ENCODE results near the gene SYNGR3.
"Not testable (repeated sequence)": the region's sequence is repeated elsewhere in the genome, so short reads cannot be mapped to it uniquely, and the experiment has no call there.

The SYNGR3 gene

DNA sequence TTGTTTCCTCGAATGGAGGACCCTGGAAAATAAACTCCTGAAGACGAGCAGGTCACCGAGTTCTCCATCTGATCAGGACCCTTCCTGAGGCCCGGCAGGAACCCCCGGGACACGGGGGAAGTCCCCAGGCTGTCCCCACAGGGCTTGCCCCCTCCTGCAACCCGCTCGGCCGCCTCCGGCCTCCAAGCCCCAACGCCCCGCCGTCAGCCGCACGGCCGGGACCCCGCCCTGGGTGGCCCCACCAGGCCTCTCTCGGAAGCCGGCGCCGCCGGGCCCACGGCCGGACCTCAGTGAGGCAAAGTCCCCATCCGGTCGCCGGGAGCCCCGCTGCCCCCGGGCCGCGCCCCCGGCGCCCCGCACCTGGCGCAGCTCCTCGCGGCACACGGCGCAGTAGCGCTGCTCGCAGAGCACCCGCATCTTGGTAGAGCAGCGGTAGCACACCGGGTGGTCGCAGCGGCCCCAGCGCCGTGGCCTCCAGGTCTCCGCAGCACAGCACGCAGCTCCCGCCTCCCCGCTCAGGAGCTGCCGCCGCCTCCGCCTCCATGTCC, 19.5 kb downstream of the SYNGR3 start:
- ChIA-PET CTCF (interaction anchor here (1.0 to 1.9 kb wide), 8 partner anchors 11 to 303 kb away, joined by 3 to 6 read pairs (median 4); partner anchors contain the start of genes MAPK8IP3, NPW, NTHL1 and TSC2), POLR2A (interaction anchor here (2.8 kb wide), 1 partner anchor 146 kb away, joined by 13 read pairs; the partner anchor contains the start of gene TRAF7)
- DNase-seq (ENCODE audit: extremely low spot score): no peak
- TF ChIP-seq, protein P1, sequence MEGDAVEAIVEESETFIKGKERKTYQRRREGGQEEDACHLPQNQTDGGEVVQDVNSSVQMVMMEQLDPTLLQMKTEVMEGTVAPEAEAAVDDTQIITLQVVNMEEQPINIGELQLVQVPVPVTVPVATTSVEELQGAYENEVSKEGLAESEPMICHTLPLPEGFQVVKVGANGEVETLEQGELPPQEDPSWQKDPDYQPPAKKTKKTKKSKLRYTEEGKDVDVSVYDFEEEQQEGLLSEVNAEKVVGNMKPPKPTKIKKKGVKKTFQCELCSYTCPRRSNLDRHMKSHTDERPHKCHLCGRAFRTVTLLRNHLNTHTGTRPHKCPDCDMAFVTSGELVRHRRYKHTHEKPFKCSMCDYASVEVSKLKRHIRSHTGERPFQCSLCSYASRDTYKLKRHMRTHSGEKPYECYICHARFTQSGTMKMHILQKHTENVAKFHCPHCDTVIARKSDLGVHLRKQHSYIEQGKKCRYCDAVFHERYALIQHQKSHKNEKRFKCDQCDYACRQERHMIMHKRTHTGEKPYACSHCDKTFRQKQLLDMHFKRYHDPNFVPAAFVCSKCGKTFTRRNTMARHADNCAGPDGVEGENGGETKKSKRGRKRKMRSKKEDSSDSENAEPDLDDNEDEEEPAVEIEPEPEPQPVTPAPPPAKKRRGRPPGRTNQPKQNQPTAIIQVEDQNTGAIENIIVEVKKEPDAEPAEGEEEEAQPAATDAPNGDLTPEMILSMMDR (IDR thresholded peaks at IDR 0.05; ENCODE audit: control extremely low read depth, extremely low read depth, low read depth, missing control alignments): no peak

DNA sequence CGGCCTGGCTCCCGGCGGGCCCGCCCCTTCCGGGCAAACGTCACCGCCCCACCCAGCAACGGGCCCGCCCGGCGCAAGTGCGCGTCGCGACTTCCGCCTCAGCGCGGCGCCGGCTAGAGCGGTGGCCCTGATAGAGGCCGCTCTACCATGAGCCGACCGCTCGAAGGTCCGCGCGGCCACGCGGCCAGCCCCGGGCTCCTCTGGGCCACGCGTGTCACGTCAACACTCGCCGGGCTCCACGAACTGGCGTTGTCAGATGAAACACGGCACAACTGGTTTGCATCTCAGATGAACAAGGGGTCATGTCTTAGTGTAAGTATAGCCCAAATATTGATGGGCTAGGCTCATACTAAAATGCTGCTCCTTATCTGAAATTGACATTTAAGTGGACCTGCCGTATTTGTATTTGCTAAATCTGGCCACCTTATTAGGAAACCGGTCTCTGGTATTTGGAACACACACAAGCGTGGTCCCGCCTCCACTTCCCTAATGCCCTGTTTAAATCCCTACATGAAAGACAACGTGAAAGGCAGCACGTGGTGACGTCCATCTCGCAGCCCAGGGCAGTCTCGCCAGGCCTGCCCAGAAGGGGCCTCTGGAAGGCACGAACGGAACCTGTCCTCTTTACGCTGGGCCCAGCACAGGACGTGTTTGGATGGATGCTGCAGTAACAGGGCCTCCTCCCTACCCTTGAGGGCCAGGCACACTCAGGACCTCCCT, 20.2 kb downstream of the SYNGR3 start, which contains the start of gene ZNF598:
TSS of gene ZNF598 (minus strand) at position 31 of the 720 bp plus-strand sequence.
- DNase-seq (ENCODE audit: extremely low spot score): peak; percentile 97
- ChIA-PET POLR2A (interaction anchor here (2.8 kb wide), 1 partner anchor 145 kb away, joined by 13 read pairs; the partner anchor contains the start of gene TRAF7), CTCF (no interaction called here)
- TF ChIP-seq, protein P1 (IDR thresholded peaks at IDR 0.05; ENCODE audit: control extremely low read depth, extremely low read depth, low read depth, missing control alignments): no peak

DNA sequence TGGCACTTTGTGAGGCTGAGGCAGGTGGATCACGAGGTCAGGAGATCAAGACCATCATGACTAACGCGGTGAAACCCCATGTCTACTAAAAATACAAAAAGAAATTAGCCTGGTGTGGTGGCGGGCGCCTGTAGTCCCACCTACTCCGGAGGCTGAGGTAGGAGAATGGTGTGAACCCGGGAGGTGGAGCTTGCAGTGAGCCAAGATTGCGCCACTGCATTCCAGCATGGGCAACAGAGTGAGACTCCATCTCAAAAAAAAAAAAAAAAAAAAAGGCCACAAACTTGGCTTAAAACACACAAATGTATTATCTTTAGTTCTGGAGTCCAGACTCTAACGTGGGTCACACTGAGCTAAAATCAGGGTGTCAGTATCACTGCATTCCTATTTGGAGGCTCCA, 22.0 kb downstream of the SYNGR3 start:
- CTCF ChIA-PET: interaction anchor here (1.1 to 4.4 kb wide), 3 partner anchors 8 to 128 kb away, joined by 4 to 34 read pairs (median 16); no protein-coding TSS in a partner anchor
- POLR2A ChIA-PET: interaction anchor here (0.7 to 1.9 kb wide), 2 partner anchors 13 to 144 kb away, joined by 5 read pairs; partner anchors contain the start of gene TRAF7
- DNase-seq (ENCODE audit: extremely low spot score): not testable (repeated sequence)

DNA sequence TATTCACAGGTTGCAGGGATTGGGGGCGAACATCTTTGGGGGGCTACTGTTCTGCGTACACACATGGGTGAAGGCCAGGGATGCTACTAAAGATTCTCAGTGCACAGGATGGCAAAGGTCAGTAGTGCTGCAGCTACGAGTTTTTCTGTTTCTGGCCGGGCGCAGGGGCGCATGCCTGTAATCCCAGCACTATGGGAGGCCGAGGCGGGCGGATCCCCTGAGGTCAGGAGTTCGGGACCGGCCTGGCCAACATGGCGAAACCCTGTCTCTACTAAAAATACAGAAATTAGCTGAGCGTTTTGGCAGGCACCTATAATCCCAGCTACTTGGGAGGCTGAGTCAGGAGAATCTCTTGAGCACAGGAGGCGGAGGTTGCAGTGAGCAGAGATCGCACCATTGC, 23.8 kb downstream of the SYNGR3 start:
- ChIA-PET POLR2A (interaction anchor here (1.9 kb wide), 1 partner anchor 142 kb away, joined by 5 read pairs; the partner anchor contains the start of gene TRAF7), CTCF (interaction anchor here (0.7 to 4.4 kb wide), 5 partner anchors 10 to 140 kb away, joined by 3 to 34 read pairs (median 6); no protein-coding TSS in a partner anchor)
- no peak for DNase-seq (ENCODE audit: extremely low spot score)
- TF ChIP-seq, protein P1 (IDR thresholded peaks at IDR 0.05; ENCODE audit: control extremely low read depth, extremely low read depth, low read depth, missing control alignments): no peak

DNA sequence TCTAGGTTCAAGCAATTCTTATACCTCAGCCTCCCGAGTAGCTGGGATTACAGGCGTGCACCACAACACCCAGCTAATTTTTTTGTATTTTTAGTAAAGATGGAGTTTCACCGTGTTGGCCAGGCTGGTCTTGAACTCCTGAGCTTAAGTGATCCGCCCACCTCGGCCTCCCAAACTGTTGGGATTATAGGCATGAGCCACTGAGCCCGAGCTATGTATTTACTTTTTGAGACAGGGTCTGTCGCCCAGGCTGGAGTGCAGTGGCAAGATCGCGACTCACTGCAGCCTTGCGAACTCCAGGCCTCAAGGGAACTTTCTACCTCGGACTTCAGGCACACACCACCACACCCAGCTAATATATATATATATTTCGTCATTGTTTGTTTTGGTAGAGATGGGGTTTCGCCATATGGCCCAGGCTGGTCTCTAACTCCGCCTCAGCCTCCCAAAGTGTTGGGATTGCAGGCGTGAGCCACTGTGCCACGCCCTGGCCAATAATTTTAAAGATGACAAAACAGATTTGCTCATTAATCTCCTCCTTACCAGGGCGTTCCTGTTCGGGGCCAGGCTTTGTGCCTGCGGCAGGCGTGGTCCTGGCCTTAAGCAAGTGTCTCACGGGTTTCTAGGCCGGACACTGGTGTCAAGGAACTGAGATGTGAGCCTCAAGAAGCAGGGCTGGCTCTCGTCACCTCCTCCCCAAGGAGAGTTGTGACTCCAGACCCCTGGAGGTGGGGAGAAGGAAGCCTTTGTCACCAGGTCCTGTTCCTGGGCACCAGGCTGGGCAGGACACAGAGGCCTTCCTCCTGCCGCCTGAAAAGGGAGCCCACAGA, 25.6 kb downstream of the SYNGR3 start:
- DNase-seq (ENCODE audit: extremely low spot score): no peak
- CTCF ChIA-PET: interaction anchor here (0.9 to 4.4 kb wide), 5 partner anchors 8 to 125 kb away, joined by 3 to 34 read pairs (median 5); no protein-coding TSS in a partner anchor
- POLR2A ChIA-PET: interaction anchor here (0.6 kb wide), 1 partner anchor 146 kb away, joined by 4 read pairs; no protein-coding TSS in a partner anchor
- TF ChIP-seq, protein P1 (IDR thresholded peaks at IDR 0.05; ENCODE audit: control extremely low read depth, extremely low read depth, low read depth, missing control alignments): no peak

DNA sequence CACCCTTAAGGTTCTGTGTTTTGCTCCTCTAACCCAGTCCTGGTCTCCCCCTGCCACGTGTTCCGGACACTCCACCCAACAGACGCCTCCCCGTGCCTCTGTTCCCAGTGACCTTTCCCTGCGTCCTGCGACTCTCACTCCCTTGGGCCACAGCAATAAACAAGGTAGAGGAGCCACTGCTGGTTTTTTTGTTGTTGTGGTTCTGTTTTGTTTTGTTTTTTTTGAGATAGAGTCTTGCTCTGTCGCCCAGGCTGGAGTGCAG, 26.1 kb downstream of the SYNGR3 start:
- CTCF ChIA-PET: interaction anchor here (1.1 to 3.5 kb wide), 4 partner anchors 12 to 131 kb away, joined by 3 to 15 read pairs (median 4); no protein-coding TSS in a partner anchor
- POLR2A ChIA-PET: no interaction called here
- DNase-seq (ENCODE audit: extremely low spot score): no peak
- TF ChIP-seq, protein P1 (IDR thresholded peaks at IDR 0.05; ENCODE audit: control extremely low read depth, extremely low read depth, low read depth, missing control alignments): no peak
